IMR-90 (cell line): ENCODE data around the gene TENM4. TPM values are rescaled to one million over a fixed set of nuclear protein-coding genes. Genes with fewer than 3 reads are reported as not detected.

Experiments
- ATAC-seq: fragments of 200-7000 bp; cut with Tn5 transposase; 2 replicates; pipeline ENCODE4 v1.9.1; 2020; ENCODE audit warnings: low read depth, mild to moderate bottlenecking, moderate library complexity
- BruUV-seq: library from RNA; stranded (reverse); fragments of 400-500 nt; replicated peaks from 2 replicates; lab custom pipeline; 2021; lab: Mats Ljungman, UMichigan
- CTCF ChIA-PET: fragments of 300-600 bp; formaldehyde crosslinking; extraction: SDS; loops from one replicate; lab custom pipeline; 2021; ENCODE audit warnings: antibody characterized with exemption; lab: Yijun Ruan, JAX
- POLR2A ChIA-PET: fragments of 300-600 bp; sonication (Branson Sonifier 250); formaldehyde crosslinking; loops from one replicate; lab custom pipeline; 2022; ENCODE audit warnings: antibody characterized with exemption; ENCODE audit not compliant: unreplicated experiment; lab: Charles Lee
- DNase-seq: peaks from one replicate; pipeline ENCODE4 v3.0.0; 2013
- H2AFZ ChIP-seq: replicated peaks from 2 replicates; pipeline ENCODE3; 2013; ENCODE audit warnings: low read length, mild to moderate bottlenecking; ENCODE audit not compliant: poor library complexity
- H2AK5ac ChIP-seq: 2 replicates; pipeline ENCODE4 v1.6.1; 2013; ENCODE audit warnings: low read depth, low read length, inconsistent platforms
- H2AK9ac ChIP-seq: replicated peaks from 2 replicates; pipeline ENCODE3; 2013; ENCODE audit warnings: mild to moderate bottlenecking, low read depth, low read length, moderate library complexity; ENCODE audit not compliant: poor library complexity
- H2BK120ac ChIP-seq: 2 replicates; pipeline ENCODE4 v1.6.1; 2013; ENCODE audit warnings: low read depth, low read length, inconsistent platforms
- H2BK15ac ChIP-seq: 3 replicates; pipeline ENCODE4 v1.6.1; 2013; ENCODE audit warnings: low read depth, low read length, inconsistent platforms
- H2BK20ac ChIP-seq: 2 replicates; pipeline ENCODE4 v1.6.1; 2013; ENCODE audit warnings: low read depth, mild to moderate bottlenecking, inconsistent platforms, low read length, moderate library complexity
- H2BK5ac ChIP-seq: 2 replicates; pipeline ENCODE4 v1.6.1; 2013; ENCODE audit warnings: mild to moderate bottlenecking, low read depth, low read length, inconsistent platforms; ENCODE audit not compliant: poor library complexity, severe bottlenecking
- H3K14ac ChIP-seq: replicated peaks from 2 replicates; pipeline ENCODE4 v1.6.1; 2013; ENCODE audit warnings: low read depth, low read length, inconsistent platforms
- H3K18ac ChIP-seq: 2 replicates; pipeline ENCODE4 v1.6.1; 2013; ENCODE audit warnings: low read depth, low read length, control low read depth
- H3K23ac ChIP-seq: 2 replicates; pipeline ENCODE4 v1.6.1; 2013; ENCODE audit warnings: low read depth, low read length, inconsistent platforms
- H3K27ac ChIP-seq: 2 replicates; pipeline ENCODE4 v1.5.1; 2013; ENCODE audit warnings: mild to moderate bottlenecking, control low read depth, low read length; ENCODE audit not compliant: insufficient read depth
- H3K27me3 ChIP-seq: 2 replicates; pipeline ENCODE4 v1.6.1; 2013; ENCODE audit warnings: low read length; ENCODE audit not compliant: control insufficient read depth, insufficient read depth
- H3K36me3 ChIP-seq: 2 replicates; pipeline ENCODE4 v1.6.1; 2013; ENCODE audit warnings: low read length, mixed read lengths; ENCODE audit not compliant: control insufficient read depth, insufficient read depth
- H3K4ac ChIP-seq: 2 replicates; pipeline ENCODE4 v1.6.1; 2013; ENCODE audit warnings: low read depth, low read length, inconsistent platforms
- H3K4me1 ChIP-seq: 2 replicates; pipeline ENCODE4 v1.6.1; 2013; ENCODE audit warnings: low read length, mixed read lengths; ENCODE audit not compliant: control insufficient read depth, insufficient read depth
- H3K4me2 ChIP-seq: 2 replicates; pipeline ENCODE4 v1.6.1; 2013; ENCODE audit warnings: low read depth, mild to moderate bottlenecking, control low read depth, low read length, moderate library complexity
- H3K4me3 ChIP-seq: 2 replicates; pipeline ENCODE4 v1.5.1; 2013; ENCODE audit warnings: low read depth, mild to moderate bottlenecking, control low read depth, low read length, moderate library complexity; ENCODE audit not compliant: insufficient read depth
- H3K56ac ChIP-seq: 2 replicates; pipeline ENCODE4 v1.6.1; 2013; ENCODE audit warnings: low read length, inconsistent platforms; ENCODE audit not compliant: insufficient read depth; ENCODE audit errors: extremely low read depth
- H3K79me1 ChIP-seq, 2 experiments: 2 replicates each; pipeline ENCODE4 v1.6.1; 2013; ENCODE audit warnings: low read length in 2 of 2, inconsistent platforms in 1 of 2, low read depth in 1 of 2
- H3K9ac ChIP-seq: 2 replicates; pipeline ENCODE4 v1.6.1; 2013; ENCODE audit warnings: low read depth, low read length, control low read depth
- H3K9me1 ChIP-seq: 2 replicates; pipeline ENCODE4 v1.6.1; 2013; ENCODE audit warnings: low read length, inconsistent platforms; ENCODE audit not compliant: insufficient read depth
- H3K9me3 ChIP-seq: 2 replicates; pipeline ENCODE4 v1.6.1; 2013; ENCODE audit warnings: low read length; ENCODE audit not compliant: control insufficient read depth, insufficient read depth
- H4K20me1 ChIP-seq: 2 replicates; pipeline ENCODE4 v1.6.1; 2013; ENCODE audit warnings: low read length, inconsistent platforms; ENCODE audit not compliant: insufficient read depth
- H4K5ac ChIP-seq: 2 replicates; pipeline ENCODE4 v1.6.1; 2013; ENCODE audit warnings: mild to moderate bottlenecking, low read depth, low read length, control low read depth
- H4K8ac ChIP-seq, 2 experiments: 2 replicates each; pipeline ENCODE4 v1.6.1; 2013; ENCODE audit warnings: low read depth in 2 of 2, low read length in 2 of 2, control low read depth in 1 of 2, inconsistent platforms in 1 of 2
- H4K91ac ChIP-seq: 2 replicates; pipeline ENCODE4 v1.6.1; 2013; ENCODE audit warnings: low read depth, low read length, inconsistent platforms; ENCODE audit not compliant: insufficient read depth
- CTCF ChIP-seq: conservative IDR thresholded peaks from 2 replicates; pipeline ENCODE4 v1.5.1; 2012; ENCODE audit warnings: mild to moderate bottlenecking, low read depth, low read length, improper control_type of control experiment
- SMC3 ChIP-seq: fragments of 150-350 bp; IDR thresholded peaks from 2 replicates; pipeline ENCODE4 v1.6.1; 2016; ENCODE audit warnings: low read depth, mild to moderate bottlenecking, antibody characterized with exemption, low read length, moderate library complexity
- WGBS, 2 experiments: methylation state at CpG; one replicate each; pipeline versions ENCODE4 v1.1.5 to v1.1.7; 2013; ENCODE audit warnings: missing lambda C conversion rate in 2 of 2; ENCODE audit not compliant: insufficient read length in 1 of 2; ENCODE audit errors: extremely low coverage in 2 of 2; 5-methylcytosine and 5-hydroxymethylcytosine counted together
- dilution Hi-C: fragments of 300-500 bp; cut with HindIII; formaldehyde crosslinking; loops from one replicate; pipeline ENCODE4 v1.14.3; 2018; ENCODE audit warnings: low sequenced_read_pairs; ENCODE audit not compliant: unreplicated experiment
- in situ Hi-C: fragments of 300-500 bp; cut with MboI; formaldehyde crosslinking; loops from 3 replicates; pipeline ENCODE4 v1.14.3; 2019; ENCODE audit warnings: low sequenced_read_pairs, inconsistent platforms, mixed read lengths
- intact Hi-C: fragments of 100-400 bp; cut with micrococcal nuclease; formaldehyde crosslinking; loops from 2 replicates; pipeline ENCODE4 v1.10.0; 2022
- polyA plus RNA-seq, 3 experiments: library from polyadenylated mRNA; depleted of rRNA; stranded (reverse); fragments of >200 nt; gene quantifications; 2 replicates each; pipeline ENCODE4 v1.2.3, GENCODE V29; 2012; ENCODE audit warnings: low replicate concordance in 1 of 3
- total RNA-seq: library from RNA; depleted of rRNA; stranded (reverse); fragments of >200 nt; gene quantifications from 2 replicates; pipeline ENCODE4 v1.2.3, GENCODE V29; 2012

Gene TENM4
- total and polyA plus RNA-seq, 2 of the 4 experiments (the other 2 are of a cell fraction), result 7.4 to 9.0 TPM

- H4K8ac ChIP-seq, result no peak overlapping the region
- H4K91ac ChIP-seq, result no peak overlapping the region
- peaks cover 6% of the 10 kb centered on the region for H3K9me1 ChIP-seq
- no peak overlapping the region for H3K27ac ChIP-seq
- in situ Hi-C loops (no loop called here), intact Hi-C loops (no loop called here), dilution Hi-C loops (no loop called here)
- no peak overlapping the region for H2AK9ac ChIP-seq
- no peak overlapping the region for H3K4me2 ChIP-seq
- H3K18ac ChIP-seq, result no peak overlapping the region
- ChIA-PET POLR2A (no interaction called here), CTCF (interaction anchor here (1.1 to 2.0 kb wide), 2 partner anchors 16 to 152 kb away, joined by 3 to 4 read pairs; no protein-coding TSS in a partner anchor)
- no peak overlapping the region for H3K9ac ChIP-seq
- DNase-seq (no peak), ATAC-seq (no peak)
- no peaks in the 10 kb centered on the region for H3K27me3 ChIP-seq
- H3K4me3 ChIP-seq, result no peak overlapping the region
- H2AFZ ChIP-seq, result no peak overlapping the region
- H2BK20ac ChIP-seq, result no peak overlapping the region
- H3K79me1 ChIP-seq, result no peaks in the 10 kb centered on the region
- H3K4ac ChIP-seq, result no peak overlapping the region
- H2BK5ac ChIP-seq, result no peak overlapping the region
- H4K20me1 ChIP-seq, result no peaks in the 10 kb centered on the region
- no peak overlapping the region for H3K56ac ChIP-seq
- TF ChIP-seq CTCF (no peak), SMC3 (no peak)
- WGBS, 2 experiments, result 67% methylated on average over 1 of the region's 7 CpGs; no CpG with 5 or more reads in 1 of the 2 experiments
- H3K36me3 ChIP-seq, result no peaks in the 10 kb centered on the region
- H3K23ac ChIP-seq, result no peak overlapping the region
- no peak overlapping the region; the same call in 1 of the 2 replicates for H4K5ac ChIP-seq
- peaks cover 12% of the 10 kb centered on the region for H3K4me1 ChIP-seq
- BruUV-seq, result no TSS peak
- no peaks in the 10 kb centered on the region for H3K9me3 ChIP-seq
- H2BK15ac ChIP-seq, result no peak overlapping the region
- H2AK5ac ChIP-seq, result no peak overlapping the region
- no peak overlapping the region for H3K14ac ChIP-seq
- no peak overlapping the region for H2BK120ac ChIP-seq
Observed at GRCh38 chr11:79078999-79079398, 361.8 kb downstream of the TENM4 start.
